HEK293 (cell line): ENCODE measurements around the gene MORN1.

Source experiments
- CTCF ChIP-seq: fragments of 450-650 bp; formaldehyde crosslinking; IDR thresholded peaks from 2 replicates; pipeline ENCODE4 v1.5.1; 2016; ENCODE audit warnings: missing biosample characterization, missing genetic modification characterization
- HOXD13 ChIP-seq: sonication (generic); formaldehyde crosslinking; IDR thresholded peaks from 2 replicates; pipeline ENCODE4 v1.8.0; 2022; ENCODE audit warnings: missing genetic modification reagents, borderline replicate concordance
- PRDM10 ChIP-seq: fragments of 450-650 bp; formaldehyde crosslinking; IDR thresholded peaks from 2 replicates; pipeline ENCODE4 v1.5.1; 2016; ENCODE audit warnings: missing biosample characterization, missing genetic modification characterization
- ZBTB21 ChIP-seq: fragments of 450-650 bp; formaldehyde crosslinking; IDR thresholded peaks from 2 replicates; pipeline ENCODE4 v1.5.1; 2017; ENCODE audit warnings: missing biosample characterization, missing genetic modification characterization
- ZFP37 ChIP-seq: fragments of 450-650 bp; formaldehyde crosslinking; IDR thresholded peaks from 2 replicates; pipeline ENCODE4 v1.5.1; 2016; ENCODE audit warnings: missing biosample characterization, missing genetic modification characterization
- ZNF239 ChIP-seq: fragments of 450-650 bp; formaldehyde crosslinking; IDR thresholded peaks from 2 replicates; pipeline ENCODE4 v1.5.1; 2016; ENCODE audit warnings: missing biosample characterization, missing genetic modification characterization
- ZNF24 ChIP-seq: fragments of 450-650 bp; formaldehyde crosslinking; IDR thresholded peaks from 2 replicates; pipeline ENCODE4 v1.5.1; 2016; ENCODE audit warnings: missing biosample characterization, missing genetic modification characterization
- ZNF664 ChIP-seq: fragments of 450-650 bp; formaldehyde crosslinking; IDR thresholded peaks from 2 replicates; pipeline ENCODE4 v1.5.1; 2016; ENCODE audit warnings: missing biosample characterization, missing genetic modification characterization
- ZNF768 ChIP-seq: fragments of 450-650 bp; formaldehyde crosslinking; IDR thresholded peaks from 2 replicates; pipeline ENCODE4 v1.5.1; 2018; ENCODE audit warnings: missing biosample characterization, mild to moderate bottlenecking, missing genetic modification characterization

- TF ChIP-seq CTCF (tag by site-specific recombination) = peak; percentile 38; the same call in 1 of the 2 replicates
- no peak for TF ChIP-seq ZNF768
- TF ChIP-seq ZNF24 (tag by site-specific recombination) = no peak
- TF ChIP-seq HOXD13 (CRISPR knock-in tag) = no peak
- no peak for TF ChIP-seq ZFP37
- no peak for TF ChIP-seq ZBTB21 (tag by site-specific recombination)
- no peak for TF ChIP-seq ZNF239 (tag by site-specific recombination)
- no peak for TF ChIP-seq ZNF664 (tag by site-specific recombination)
- no peak for TF ChIP-seq PRDM10 (tag by site-specific recombination)
Measured at GRCh38 chr1:2412773-2413494, 21.6 kb upstream of the MORN1 start.
